ENCODE measurements around the gene TPBGL.

DNA sequence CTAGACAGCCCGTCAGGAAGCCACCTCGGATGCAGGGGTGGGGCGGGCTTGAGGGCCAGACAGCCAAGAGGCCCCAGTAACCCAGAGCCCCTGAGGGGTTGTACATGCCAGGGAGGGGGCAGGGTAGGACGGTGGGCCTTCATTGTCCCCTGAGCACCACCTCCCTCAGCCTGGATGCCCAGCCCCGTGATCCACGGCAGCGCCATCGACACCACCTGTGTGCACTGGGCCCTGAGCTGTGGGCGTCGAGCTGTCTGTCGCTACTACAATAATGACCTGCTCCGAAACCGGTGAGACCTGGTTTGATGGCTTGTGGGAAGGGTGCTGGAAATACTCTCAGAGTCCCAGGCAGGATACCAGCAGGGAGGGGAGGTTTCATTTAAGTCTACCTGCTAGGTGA, 37.4 kb upstream of the TPBGL start:
- TF ChIP-seq, protein P1, sequence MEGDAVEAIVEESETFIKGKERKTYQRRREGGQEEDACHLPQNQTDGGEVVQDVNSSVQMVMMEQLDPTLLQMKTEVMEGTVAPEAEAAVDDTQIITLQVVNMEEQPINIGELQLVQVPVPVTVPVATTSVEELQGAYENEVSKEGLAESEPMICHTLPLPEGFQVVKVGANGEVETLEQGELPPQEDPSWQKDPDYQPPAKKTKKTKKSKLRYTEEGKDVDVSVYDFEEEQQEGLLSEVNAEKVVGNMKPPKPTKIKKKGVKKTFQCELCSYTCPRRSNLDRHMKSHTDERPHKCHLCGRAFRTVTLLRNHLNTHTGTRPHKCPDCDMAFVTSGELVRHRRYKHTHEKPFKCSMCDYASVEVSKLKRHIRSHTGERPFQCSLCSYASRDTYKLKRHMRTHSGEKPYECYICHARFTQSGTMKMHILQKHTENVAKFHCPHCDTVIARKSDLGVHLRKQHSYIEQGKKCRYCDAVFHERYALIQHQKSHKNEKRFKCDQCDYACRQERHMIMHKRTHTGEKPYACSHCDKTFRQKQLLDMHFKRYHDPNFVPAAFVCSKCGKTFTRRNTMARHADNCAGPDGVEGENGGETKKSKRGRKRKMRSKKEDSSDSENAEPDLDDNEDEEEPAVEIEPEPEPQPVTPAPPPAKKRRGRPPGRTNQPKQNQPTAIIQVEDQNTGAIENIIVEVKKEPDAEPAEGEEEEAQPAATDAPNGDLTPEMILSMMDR (IDR thresholded peaks at IDR 0.05), result no peak
- no peak for TF ChIP-seq POLR2A (IDR thresholded peaks at IDR 0.05)

All from ovary (tissue), 3 donors.